ENCODE measurements around the gene UCMA.
"Not testable (repeated sequence)": the region's sequence is repeated elsewhere in the genome, so short reads cannot be mapped to it uniquely, and the experiment has no call there.

UCMA gene

GRCh38 chr10:13234172-13234571 is at the start of gene UCMA:
UCMA (minus strand) TSS chr10:13234374; CDS start chr10:13234258, 116 bp downstream.
- no peak for DNase-seq (ENCODE audit: low read depth)

DNA sequence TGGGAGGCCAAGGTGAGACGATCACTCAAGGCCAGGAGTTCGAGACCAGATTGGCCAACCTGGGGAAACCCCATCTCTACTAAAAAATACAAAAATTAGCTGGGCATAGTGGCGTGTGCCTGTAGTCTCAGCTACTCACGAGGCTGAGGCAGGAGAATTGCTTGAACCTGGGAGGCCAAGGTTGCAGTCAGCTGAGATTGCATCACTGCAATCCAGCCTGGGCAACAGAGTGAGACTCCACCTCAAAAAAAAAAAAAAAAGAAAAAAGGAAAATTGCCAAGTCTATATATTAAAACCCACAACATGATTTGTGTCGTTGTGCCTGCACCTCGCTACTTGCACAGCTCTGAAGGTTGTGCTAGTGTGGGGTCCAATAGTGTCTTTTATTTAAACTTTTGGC is 48.2 kb upstream of the UCMA start:
- not testable (repeated sequence) for DNase-seq (ENCODE audit: low read depth)

DNA sequence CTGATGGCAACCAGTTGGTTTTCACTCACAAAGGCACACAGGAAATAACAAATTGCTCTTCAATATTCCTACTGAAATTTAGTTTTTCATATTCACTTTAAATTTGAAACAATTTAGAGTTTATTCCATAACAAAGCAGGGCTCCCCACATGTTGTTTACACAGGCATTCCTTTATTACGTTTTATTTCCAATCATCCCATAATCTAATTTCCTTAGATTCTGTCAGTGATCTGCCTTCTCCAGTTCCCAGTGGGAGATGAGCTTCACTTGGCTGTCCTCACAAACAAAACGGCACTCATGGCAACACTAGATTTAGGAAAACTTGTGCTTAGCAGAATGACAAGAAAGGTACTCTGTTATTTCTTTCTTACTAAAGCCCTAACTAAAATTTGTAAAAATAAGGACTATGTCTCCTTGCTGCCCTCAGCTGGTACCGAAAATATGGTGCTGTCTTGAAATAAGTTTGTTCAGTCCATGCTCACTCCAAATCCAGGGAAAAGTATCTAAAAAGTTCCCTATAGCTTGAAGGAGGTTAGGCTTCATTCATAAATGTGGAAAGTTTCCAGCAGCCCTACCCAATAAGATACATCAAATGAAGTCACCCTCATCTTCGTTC is 42.7 kb upstream of the UCMA start:
- no peak for DNase-seq (ENCODE audit: low read depth)

DNA sequence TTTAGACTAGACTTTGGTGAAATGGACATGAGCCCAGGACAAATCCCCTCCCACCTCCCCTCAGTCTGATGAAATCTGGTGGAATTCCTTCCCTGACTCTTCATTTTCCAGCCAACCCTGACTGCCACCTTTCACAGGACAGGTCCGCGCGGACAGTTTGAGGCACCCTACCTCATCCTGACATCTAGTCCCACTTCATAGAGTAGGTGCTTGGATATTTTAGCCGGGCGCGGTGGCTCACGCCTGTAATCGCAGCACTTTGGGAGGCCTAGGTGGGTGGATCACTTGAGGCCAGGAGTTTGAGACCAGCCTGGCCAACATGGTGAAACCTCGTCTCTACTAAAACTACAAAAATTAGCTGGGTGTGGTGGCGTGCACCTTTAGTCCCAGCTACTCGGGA is 42.0 kb upstream of the UCMA start:
- not testable (repeated sequence) for DNase-seq (ENCODE audit: low read depth)

DNA sequence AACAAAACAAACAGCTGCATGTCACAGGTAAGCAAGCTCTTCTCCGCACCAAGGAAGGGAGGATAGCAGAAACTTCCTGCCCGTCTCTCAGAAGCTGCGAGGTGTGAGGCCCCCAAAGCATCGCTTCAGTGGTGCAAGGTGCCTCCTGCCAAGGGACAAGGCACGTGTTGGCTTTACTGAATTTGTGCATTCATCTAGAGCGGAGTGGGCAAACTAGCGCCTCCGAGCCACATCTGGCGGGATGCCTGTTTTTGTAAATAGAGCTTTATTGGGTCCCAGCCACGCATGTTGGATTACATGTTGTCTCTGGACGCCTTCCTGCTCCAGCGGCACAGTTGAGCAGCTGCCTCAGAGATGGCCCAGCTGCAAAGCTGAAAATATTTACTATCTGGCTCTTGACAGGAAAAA is 38.0 kb upstream of the UCMA start:
- DNase-seq (ENCODE audit: low read depth): no peak

DNA sequence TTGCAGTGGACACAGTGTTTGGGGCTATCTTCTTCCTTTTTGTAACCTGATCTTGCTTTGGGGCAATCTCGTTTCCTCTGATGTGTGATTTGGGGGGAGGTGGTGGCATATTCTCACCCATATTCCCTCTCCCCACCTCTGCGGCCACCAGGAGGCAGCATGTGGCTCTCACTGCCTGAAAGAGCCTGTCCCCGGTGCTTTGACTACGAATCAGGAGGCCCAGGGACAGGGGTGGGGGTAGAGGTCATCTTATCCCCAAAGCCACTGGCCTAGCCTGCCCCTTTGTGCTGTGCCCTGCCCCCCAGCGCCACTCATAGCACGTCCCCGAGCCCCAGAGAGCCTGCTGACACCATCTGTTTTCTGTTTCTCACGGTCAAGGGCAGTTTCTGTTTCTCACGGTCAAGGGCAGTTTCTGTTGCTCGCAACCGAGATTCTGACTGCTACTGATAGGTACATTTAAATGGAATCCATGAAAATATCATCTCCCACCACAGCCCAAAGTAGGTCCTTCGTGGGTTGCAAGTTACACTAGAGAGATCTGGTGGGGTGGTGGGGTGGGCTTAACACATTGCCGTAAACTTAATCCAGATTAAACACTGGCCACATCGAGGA is 37.5 kb upstream of the UCMA start:
- DNase-seq (ENCODE audit: low read depth): no peak

DNA sequence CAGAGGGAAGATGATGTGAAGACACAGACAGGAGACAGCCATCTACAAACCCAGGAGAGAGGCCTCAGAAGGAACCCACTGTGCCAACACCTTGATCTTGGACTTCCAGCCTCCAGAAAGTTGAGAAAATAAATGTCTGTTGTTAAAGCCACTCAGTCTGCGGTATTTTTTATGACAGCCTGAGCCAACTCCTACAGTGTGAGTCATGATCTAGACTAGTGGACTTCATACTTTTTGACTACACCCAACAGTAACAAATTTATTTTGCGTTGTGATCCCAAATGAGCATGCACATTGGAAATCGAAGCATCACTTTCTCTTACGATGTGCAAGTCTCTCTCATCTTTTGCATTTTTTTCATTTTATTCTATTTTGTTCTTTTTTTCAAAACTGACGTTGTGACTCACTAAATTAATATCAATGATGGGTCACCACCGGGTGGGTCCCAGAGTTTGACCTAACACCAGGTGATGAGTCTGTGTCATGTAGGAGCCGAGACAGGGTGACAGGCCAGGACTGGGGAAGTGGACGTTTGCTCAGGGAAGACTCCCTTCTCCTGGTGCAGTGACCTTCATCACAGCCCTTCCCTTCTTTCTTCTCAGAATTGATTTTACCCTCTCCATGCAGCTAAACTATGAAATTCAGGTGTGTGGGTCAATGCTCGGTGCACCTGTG is 36.8 kb upstream of the UCMA start:
- DNase-seq (ENCODE audit: low read depth): no peak

DNA sequence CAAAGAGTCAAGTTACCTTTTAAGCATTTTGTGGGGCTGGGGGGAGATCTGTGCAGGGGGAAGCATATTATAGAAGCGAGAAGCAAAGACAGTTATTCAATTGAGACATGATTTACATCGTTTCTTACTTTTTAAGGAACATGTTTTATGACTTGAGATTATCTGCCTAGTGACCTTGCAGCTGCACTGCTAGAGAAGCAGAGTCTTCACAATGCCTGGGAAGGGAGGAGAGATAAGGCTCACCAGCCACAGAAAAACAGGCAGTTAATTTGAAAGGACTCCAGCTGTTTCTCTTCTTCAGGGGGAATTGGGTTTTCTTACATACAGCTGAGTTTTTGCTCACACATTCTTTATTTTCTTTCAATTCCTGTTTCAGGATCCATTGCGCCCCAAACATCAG is 34.7 kb upstream of the UCMA start:
- no peak for DNase-seq (ENCODE audit: low read depth)

DNA sequence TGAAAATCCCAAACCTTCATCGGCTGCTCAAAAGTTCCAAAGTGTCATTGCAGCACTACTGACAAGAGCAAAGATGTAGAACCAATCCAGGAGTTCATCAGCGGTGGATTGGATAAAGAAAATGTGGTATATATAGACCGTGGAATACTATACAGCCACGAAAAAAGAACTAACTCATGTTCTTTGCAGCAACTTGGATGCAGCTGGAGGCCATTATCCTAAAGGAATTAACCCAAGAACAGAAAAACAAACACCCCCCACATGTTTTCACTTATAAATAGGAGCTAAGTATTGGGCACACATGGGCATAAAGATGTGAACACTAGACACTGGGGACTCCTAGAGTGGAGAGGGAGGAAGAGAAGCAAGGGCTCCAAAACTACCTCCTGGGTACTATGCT is 34.1 kb upstream of the UCMA start:
- DNase-seq (ENCODE audit: low read depth): no peak

DNA sequence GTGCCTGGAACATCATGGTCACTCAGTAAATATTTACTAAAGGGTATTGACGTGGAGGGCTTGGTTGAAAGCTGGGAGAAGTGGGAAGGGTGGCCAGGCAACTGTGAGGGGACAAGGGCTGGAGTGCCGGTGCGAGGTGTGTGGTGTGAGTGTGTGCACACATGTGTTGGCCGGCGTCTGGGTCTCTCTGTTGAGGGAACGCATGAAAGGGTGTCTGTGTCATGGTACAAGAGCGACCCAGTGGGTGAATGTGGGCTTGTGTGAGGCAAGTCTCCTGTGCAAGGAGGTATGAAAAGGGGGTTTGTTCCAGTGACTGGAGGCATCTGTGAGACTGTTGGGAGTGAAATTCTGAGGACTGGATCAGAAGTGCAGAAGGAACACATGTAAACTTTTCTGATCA is 29.4 kb upstream of the UCMA start:
- no peak for DNase-seq (ENCODE audit: low read depth)

DNA sequence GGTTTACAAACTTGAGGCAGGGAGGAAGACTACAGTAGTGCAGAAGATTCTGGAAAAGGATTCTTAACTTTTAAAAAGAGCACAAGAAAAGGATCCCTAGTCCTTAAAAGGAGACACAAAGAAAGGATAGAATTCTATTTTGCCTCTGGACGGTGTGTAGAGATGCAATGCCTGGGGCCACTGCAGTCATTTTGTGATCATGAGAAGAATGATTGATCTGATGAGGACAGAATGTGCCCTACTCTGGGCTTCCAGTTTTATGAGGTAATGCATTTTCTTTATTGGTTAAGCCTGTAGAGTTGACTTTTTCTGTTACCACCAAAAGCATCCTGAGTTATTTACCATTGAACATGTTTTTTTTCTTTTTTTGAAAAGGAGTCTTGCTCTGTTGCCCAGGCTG is 28.3 kb upstream of the UCMA start:
- no peak for DNase-seq (ENCODE audit: low read depth)

GRCh38 chr10:13257621-13258140 is 23.5 kb upstream of the UCMA start:
- no peak for DNase-seq (ENCODE audit: low read depth)

DNA sequence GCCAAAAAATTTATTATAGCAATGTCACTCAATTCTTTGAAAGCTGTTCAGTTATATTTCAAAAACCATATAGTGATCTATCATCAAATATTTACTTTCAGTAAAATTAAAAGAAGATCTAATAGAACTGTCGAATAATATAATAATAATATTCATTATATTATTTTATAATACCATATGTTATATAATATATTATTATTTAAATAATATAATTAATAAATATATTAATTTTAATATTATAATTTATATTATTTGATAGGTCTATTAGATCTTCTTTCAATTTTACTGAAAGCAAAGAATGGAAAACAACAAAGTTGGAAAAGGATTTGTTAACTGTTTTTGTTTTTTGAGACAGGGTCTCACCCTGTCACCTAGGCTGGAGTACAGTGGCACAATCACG is 22.5 kb upstream of the UCMA start:
- no peak for DNase-seq (ENCODE audit: low read depth)

DNA sequence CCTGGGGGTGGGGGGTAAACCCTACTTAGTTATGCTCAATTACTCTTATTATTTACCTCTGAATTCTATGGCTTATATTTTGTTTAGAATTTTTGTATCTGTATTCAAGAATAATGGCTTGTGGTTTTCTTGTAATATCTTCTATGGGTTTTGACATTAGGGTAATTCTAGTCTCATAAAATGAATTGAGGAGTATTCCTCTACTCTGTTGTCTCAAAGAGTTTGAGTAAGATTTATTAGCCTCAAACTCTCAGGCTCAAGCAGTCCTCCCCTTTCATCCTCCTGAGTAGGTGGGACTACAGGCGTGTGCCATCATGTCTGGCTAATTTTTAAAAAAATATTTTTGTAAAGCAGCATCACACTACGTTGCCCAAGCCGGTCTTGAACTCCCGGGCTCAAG is 19.6 kb upstream of the UCMA start:
- no peak for DNase-seq (ENCODE audit: low read depth)

DNA sequence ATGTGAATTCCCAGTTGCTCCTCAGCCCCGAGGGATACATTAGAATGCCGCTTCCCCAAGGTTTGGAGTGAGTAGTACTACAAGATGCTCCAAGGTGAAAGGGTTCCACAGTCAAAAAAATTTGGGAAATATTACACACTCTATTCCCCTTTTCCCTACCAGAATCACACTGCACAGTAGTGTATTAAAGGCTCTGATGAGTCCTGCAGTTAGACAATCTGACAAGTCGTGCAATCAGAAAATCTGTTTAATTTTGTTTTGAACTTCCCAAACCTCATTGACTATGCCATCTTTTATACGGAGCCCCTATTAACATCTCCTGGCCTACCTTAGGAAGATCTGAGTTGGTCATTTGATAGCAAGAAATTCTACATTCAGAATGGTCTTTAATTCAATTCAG is 13.6 kb upstream of the UCMA start:
- DNase-seq (ENCODE audit: low read depth): no peak

DNA sequence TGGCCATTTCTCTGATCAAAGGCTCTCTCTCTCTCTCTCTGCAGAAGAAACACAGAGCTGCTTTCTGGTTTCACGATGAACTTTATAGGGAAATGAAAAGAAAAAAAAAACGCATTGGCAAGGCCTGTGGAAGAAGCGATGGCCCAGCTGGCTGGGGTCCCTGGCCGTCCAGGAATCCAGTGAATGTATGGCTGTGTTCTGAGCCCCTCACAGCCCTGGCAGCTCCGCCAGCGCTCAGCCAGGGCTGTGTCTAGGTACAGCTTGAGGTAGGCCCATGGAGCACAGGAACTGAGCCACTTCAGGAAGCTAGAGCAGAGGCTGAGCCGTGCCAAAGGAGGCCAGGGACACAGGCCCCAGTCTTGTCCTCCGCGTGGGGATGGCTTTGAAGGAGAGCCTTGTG is 13.1 kb upstream of the UCMA start:
- no peak for DNase-seq (ENCODE audit: low read depth)

DNA sequence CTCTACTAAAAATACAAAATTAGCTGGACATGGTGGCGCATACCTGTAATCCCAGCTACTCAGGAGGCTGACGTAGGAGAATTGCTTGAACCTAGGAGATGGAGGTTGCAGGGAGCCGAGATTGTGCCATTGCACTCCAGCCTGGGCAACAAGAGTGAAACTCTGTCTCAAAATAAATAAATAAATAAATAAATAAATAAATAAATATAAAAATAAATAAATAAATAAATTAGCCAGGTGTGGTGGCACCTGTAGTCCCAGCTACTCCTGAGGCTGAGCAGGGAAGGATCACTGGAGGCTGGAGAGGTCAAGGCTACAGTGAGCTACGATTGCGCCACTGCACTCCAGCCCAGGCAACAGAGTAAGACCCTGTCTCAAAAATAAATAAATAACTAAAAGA is 8.1 kb upstream of the UCMA start:
- not testable (repeated sequence) for DNase-seq (ENCODE audit: low read depth)

DNA sequence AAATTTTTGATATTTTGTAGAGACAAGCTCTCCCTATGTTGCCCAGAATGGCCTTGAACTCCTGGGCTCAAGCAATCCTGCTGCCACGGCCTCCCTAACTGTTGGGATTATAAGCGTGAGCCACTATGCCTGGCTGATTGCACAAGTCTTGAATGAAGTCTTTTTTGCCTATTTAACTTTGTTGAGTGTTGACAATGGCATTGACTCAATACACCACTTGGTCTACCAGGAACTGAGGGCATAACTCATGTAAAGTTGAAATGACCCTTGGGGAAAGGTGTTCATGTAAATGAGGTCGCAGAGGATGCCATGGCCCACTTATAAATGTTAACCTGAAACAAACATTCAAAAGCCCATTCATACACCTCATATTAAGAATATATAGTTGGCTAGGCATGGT is 7.4 kb upstream of the UCMA start:
- no peak for DNase-seq (ENCODE audit: low read depth)

GRCh38 chr10:13239923-13240322 is 5.7 kb upstream of the UCMA start:
- DNase-seq (ENCODE audit: low read depth): no peak

GRCh38 chr10:13238271-13239077 is 4.3 kb upstream of the UCMA start:
- DNase-seq (ENCODE audit: low read depth): no peak

GRCh38 chr10:13236638-13237037 is 2.5 kb upstream of the UCMA start:
- DNase-seq (ENCODE audit: low read depth): no peak

- not testable (repeated sequence) for DNase-seq (ENCODE audit: low read depth)
These were observed 562 bp upstream of the UCMA start for GRCh38 chr10:13234736-13235135.

DNA sequence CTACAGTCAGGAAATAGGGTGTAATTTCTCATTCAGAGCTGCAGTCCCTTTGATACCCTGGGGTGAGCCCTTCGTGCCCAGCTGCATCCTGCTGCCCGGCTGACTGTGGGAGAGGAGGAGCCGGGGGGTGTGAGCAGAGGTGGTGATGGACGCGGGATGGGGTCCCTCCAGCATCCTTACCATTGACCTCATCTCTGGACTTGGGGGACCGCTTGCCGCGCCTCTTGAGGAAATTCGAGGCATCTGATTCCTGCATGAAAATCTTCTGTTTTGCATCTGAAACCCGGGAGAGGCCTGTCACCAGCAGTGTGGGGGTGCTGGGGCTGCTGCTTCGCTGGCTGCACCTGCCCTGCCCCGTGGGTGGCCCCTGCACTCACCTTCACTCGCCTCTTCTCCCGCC is 816 bp downstream of the UCMA start:
- DNase-seq (ENCODE audit: low read depth): no peak
